ENCODE results near the gene ITGA1.

ITGA1 gene

GRCh38 chr5:52887066-52887465, 99.3 kb downstream of the ITGA1 start:
- no peak overlapping the region for H3K27ac ChIP-seq
- no peak for TF ChIP-seq CTCF (conservative IDR thresholded peaks at IDR 0.05; ENCODE audit: low read depth)
- ChIA-PET CTCF (no interaction called here), POLR2A (ENCODE audit: low non-redundant PET) (no interaction called here)
- no peak for DNase-seq (ENCODE audit: low spot score)

- no peak for DNase-seq (ENCODE audit: low spot score)
- POLR2A ChIA-PET (ENCODE audit: low non-redundant PET), result no interaction called here
- CTCF ChIA-PET, result no interaction called here
These were observed 100.6 kb downstream of the ITGA1 start for GRCh38 chr5:52888363-52888762.

DNA sequence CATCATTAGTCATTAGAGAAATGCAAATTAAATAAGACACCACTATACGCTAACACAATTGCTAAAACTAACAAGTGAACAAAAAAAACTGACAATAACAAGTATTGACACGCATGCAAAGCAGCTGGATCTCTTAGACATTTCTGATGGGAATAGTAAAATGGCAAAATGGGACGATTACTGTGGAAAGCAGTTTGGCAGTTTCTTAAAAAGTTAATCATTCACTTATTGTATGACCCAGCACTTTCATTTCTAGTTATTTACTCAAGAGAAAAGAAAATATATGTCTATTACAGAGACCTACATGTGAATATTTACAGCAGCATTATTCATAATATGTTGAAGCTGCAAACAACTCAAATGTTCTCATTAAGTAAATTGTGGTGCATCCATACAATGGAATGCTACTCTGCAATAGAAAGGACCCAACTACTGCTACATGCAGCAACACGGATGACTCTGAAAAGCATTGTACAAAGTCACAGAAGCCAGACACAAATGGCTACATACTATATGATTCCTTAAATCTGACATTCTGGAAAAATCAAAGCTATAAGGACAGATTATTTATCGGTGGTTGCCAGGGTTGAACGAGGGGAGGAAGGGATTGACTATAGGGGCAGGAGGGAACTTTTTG, 104.6 kb downstream of the ITGA1 start:
- no peak overlapping the region for H3K27ac ChIP-seq
- DNase-seq (ENCODE audit: low spot score), result no peak
- POLR2A ChIA-PET (ENCODE audit: low non-redundant PET), result no interaction called here
- CTCF ChIA-PET, result interaction anchor here (0.6 to 0.7 kb wide), 2 partner anchors 97 to 130 kb away, joined by 3 read pairs; no protein-coding TSS in a partner anchor
- no peak for TF ChIP-seq CTCF (conservative IDR thresholded peaks at IDR 0.05; ENCODE audit: low read depth)

More at GRCh38 chr5:52888363-52888762, 100.6 kb downstream of the ITGA1 start:
- no peak overlapping the region for H3K27ac ChIP-seq
- no peak for TF ChIP-seq CTCF (conservative IDR thresholded peaks at IDR 0.05; ENCODE audit: low read depth)

- no peak for DNase-seq (ENCODE audit: low spot score)
- ChIA-PET POLR2A (ENCODE audit: low non-redundant PET) (no interaction called here), CTCF (no interaction called here)
- H3K27ac ChIP-seq, result no peak overlapping the region
- TF ChIP-seq CTCF (conservative IDR thresholded peaks at IDR 0.05; ENCODE audit: low read depth), result no peak
These were observed 105.4 kb downstream of the ITGA1 start for GRCh38 chr5:52893105-52893504.

DNA sequence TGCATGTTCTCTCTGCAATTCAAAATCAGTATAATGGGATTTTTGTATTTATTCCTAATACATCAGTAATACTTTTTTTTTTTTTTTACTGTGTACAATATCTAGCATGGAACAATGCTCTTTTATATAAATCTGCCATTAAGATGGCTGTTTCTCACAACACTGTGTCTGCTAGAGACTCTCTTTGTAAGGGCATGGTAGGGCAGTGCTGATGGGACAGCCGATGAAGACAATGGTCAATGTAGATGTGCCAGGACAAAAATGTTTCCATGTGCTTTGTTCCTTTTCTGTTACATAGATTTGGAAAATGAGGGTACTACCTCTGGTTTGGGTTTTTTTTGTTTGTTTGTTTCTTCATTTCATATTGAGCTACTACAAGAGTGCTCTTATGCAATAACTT, 106.1 kb downstream of the ITGA1 start:
- CTCF ChIA-PET, result no interaction called here
- POLR2A ChIA-PET (ENCODE audit: low non-redundant PET), result no interaction called here
- no peak for TF ChIP-seq CTCF (conservative IDR thresholded peaks at IDR 0.05; ENCODE audit: low read depth)
- no peak overlapping the region for H3K27ac ChIP-seq
- no peak for DNase-seq (ENCODE audit: low spot score)

- TF ChIP-seq CTCF (conservative IDR thresholded peaks at IDR 0.05; ENCODE audit: low read depth), result no peak
- ChIA-PET CTCF (no interaction called here), POLR2A (ENCODE audit: low non-redundant PET) (no interaction called here)
- H3K27ac ChIP-seq, result no peak overlapping the region
- no peak for DNase-seq (ENCODE audit: low spot score)
These were observed 106.7 kb downstream of the ITGA1 start for GRCh38 chr5:52894451-52894850.
